ENCODE measurements around the gene SCUBE3. TPM values are rescaled to one million over a fixed set of nuclear protein-coding genes. Genes with fewer than 3 reads are reported as not detected.
A peak's percentile ranks its signal among the peaks of the same experiment; 100 is the strongest.

Gene SCUBE3
- total and polyA plus RNA-seq, 9 donors, result 0.40 to 3.2 (median 1.3) TPM

DNA sequence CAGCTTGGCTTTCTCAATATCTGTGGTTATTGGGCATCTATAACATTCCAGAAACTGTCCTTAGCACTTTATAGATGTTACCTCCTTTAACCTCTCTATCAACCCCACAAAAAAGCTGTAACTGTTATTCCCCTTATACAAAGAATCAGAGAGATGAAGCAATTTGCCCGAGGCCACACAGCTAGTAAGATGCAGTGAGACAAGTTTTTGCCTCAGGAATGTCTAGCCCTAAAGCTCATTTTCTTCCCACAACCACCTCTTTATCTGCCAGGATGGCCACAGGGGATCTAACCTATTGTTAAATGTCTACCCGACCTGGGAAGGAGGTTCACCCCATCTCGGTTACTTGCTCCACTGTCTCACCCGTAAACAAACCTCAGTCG is 40.7 kb upstream of the SCUBE3 start:
- H3K4me3 ChIP-seq (ENCODE audit: low read length), result no peak overlapping the region
- H3K27me3 ChIP-seq (ENCODE audit: control insufficient read depth, insufficient read depth, low read length), result peaks cover 8% of the 10 kb centered on the region
- no peak overlapping the region for H3K27ac ChIP-seq (ENCODE audit: low read length)
- WGBS (ENCODE audit: insufficient coverage), result 75% methylated on average over 3 of the region's 5 CpGs
- DNase-seq, result no peak
- no peaks in the 10 kb centered on the region for H3K9me3 ChIP-seq (replicated peaks; ENCODE audit: control insufficient read depth, low read depth, low read length)
- H3K4me1 ChIP-seq (ENCODE audit: control insufficient read depth, insufficient read depth, low read length), result no peaks in the 10 kb centered on the region
- no peaks in the 10 kb centered on the region for H3K36me3 ChIP-seq (ENCODE audit: control insufficient read depth, insufficient read depth, low read length)

DNA sequence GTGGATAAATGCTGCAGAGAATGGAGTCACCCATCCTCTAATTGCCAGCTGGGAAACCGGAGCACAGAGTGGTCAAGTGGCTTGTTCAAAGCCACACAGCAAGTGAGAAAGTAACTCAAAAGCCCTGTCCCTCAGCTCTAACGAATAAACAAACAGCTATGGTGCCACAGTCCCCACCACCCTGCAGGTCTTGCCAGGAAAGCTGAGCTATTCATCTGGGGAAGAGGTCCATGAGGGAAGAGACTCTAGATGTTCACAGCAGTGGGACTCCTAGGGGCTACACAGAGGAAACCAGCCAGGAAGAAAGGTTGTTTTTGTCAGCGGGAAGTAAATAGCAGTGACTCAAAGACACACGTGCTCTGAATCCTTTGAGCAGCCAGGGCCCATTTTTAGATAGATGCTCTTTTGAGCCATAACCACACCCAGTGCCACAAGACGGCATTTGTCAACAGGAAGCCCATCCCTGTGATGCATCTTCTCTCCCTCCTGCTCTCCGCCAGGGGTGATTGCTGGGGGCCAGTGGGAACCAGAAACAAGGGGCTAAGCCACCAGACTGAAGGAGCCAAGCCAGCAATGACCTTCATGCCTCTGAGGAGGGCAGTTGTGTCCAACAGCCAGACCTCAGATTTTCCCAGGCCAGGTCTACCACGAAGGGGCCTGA is 40.2 kb upstream of the SCUBE3 start:
- no peaks in the 10 kb centered on the region for H3K36me3 ChIP-seq (ENCODE audit: control insufficient read depth, insufficient read depth, low read length)
- no peak for DNase-seq
- H3K27me3 ChIP-seq (ENCODE audit: control insufficient read depth, insufficient read depth, low read length), result peaks cover 8% of the 10 kb centered on the region
- H3K4me1 ChIP-seq (ENCODE audit: control insufficient read depth, insufficient read depth, low read length), result no peaks in the 10 kb centered on the region
- no peak overlapping the region for H3K4me3 ChIP-seq (ENCODE audit: low read length)
- H3K9me3 ChIP-seq (replicated peaks; ENCODE audit: control insufficient read depth, low read depth, low read length), result no peaks in the 10 kb centered on the region
- WGBS (ENCODE audit: insufficient coverage), result 46% methylated on average over 4 of the region's 7 CpGs
- H3K27ac ChIP-seq (ENCODE audit: low read length), result no peak overlapping the region

DNA sequence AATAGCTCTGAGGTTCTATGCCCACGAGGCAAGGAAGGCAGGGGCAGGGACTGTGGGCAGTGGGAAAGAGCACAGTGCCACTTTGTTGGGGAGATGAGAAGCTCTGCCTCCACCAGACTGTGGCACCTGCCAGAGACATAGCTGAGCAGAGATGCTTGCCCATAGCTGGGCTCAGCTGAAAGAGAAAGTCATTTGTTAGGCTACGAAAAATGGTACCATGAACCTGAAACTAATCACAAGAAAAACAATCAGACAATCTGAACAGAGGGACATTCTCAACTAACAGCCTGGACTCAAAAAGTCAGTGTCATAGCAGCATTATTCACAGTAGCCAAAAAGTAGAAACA is 39.7 kb upstream of the SCUBE3 start:
- peaks cover 8% of the 10 kb centered on the region for H3K27me3 ChIP-seq (ENCODE audit: control insufficient read depth, insufficient read depth, low read length)
- WGBS (ENCODE audit: insufficient coverage), result 54% methylated on average over 1 of the region's 2 CpGs

DNA sequence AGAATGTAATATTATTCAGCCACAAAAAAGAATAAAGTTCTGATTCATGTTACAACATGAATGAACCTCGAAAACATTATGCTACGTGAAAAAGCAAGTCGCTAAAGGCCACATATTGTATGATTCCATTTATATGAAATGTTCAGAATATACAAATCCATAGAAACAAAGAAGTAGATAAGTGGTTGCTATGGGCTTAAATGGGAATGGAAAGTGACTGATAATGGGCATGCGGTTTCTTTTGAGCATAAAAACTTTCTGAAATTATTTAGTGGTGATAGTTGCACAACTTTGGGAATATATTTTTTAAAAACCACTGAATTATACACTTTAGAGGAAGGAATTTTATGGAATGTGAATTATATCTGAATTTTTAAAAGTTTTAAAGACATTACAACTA is 39.3 kb upstream of the SCUBE3 start:
- Histone ChIP-seq H3K27ac (ENCODE audit: low read length) (no peak overlapping the region), H3K4me1 (ENCODE audit: control insufficient read depth, insufficient read depth, low read length) (peaks cover 6% of the 10 kb centered on the region), H3K27me3 (ENCODE audit: control insufficient read depth, insufficient read depth, low read length) (peaks cover 9% of the 10 kb centered on the region), H3K36me3 (ENCODE audit: control insufficient read depth, insufficient read depth, low read length) (no peaks in the 10 kb centered on the region), H3K9me3 (replicated peaks; ENCODE audit: control insufficient read depth, low read depth, low read length) (no peaks in the 10 kb centered on the region), H3K4me3 (ENCODE audit: low read length) (no peak overlapping the region)
- no CpG with 5 or more reads among the region's 4 CpGs for WGBS (ENCODE audit: insufficient coverage)
- DNase-seq, result no peak

More for the DNA sequence above, 39.7 kb upstream of the SCUBE3 start:
- peaks cover 3% of the 10 kb centered on the region for H3K4me1 ChIP-seq (ENCODE audit: control insufficient read depth, insufficient read depth, low read length)
- H3K27ac ChIP-seq (ENCODE audit: low read length), result no peak overlapping the region
- no peaks in the 10 kb centered on the region for H3K9me3 ChIP-seq (replicated peaks; ENCODE audit: control insufficient read depth, low read depth, low read length)
- DNase-seq, result no peak
- no peaks in the 10 kb centered on the region for H3K36me3 ChIP-seq (ENCODE audit: control insufficient read depth, insufficient read depth, low read length)
- H3K4me3 ChIP-seq (ENCODE audit: low read length), result no peak overlapping the region

DNA sequence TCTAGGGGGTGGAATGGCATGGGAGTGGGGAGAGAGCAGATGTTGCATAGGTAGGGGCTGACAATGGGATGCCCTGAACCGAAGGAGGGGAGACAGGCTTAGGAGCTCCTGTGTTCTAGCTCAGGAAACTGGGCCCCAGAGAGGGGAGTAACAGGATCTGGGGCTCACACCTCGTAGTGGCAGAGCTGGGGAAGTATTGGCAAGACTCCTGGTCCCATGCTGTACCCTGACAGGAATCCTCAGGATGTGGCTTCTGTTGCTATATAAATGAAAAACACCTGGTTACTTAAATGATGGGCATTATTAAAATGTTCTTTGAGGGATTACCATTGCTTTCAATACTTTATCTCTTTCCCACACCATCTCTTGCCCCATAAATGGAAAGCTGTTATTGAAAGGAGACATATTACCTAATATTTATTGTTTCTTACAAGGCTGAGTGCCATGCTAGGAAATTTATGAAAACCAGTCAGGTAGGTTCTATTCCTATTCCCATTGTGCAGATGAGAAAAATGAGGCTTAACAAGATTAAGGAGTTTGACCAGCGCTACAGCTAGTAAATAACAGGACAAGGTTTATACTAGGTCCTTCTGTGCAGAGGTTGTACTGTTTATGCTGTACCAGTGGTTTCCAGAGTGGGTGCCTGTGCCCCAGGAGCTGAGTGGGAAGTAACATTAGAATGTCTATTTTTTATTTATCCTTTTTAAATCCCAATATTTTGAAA is 37.3 kb upstream of the SCUBE3 start:
- H3K4me3 ChIP-seq (ENCODE audit: low read length), result no peak overlapping the region
- 26% methylated on average over 2 of the region's 3 CpGs for WGBS (ENCODE audit: insufficient coverage)
- H3K9me3 ChIP-seq (replicated peaks; ENCODE audit: control insufficient read depth, low read depth, low read length), result no peaks in the 10 kb centered on the region
- peaks cover 17% of the 10 kb centered on the region for H3K4me1 ChIP-seq (ENCODE audit: control insufficient read depth, insufficient read depth, low read length)
- no peak overlapping the region for H3K27ac ChIP-seq (ENCODE audit: low read length)
- no peaks in the 10 kb centered on the region for H3K36me3 ChIP-seq (ENCODE audit: control insufficient read depth, insufficient read depth, low read length)
- peaks cover 12% of the 10 kb centered on the region for H3K27me3 ChIP-seq (ENCODE audit: control insufficient read depth, insufficient read depth, low read length)
- no peak for DNase-seq

DNA sequence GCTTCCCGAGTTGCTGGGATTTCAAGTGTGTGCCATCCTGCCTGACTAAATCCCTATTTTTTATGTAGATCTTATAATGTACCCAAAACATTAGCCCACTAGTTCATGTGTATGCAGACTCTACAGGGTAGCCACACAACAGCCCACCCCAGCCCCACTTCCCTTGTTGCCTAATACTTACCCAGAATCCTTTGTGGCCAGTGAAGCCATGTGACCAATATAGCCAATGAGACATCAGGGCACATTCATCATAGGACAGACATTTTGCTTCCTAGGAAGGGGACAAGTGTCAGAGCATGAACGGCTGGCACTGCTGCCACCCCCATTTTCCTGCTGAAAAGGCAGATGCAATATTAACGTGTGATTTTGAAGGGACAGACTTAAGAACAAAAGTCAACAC is 36.6 kb upstream of the SCUBE3 start:
- Histone ChIP-seq H3K36me3 (ENCODE audit: control insufficient read depth, insufficient read depth, low read length) (no peaks in the 10 kb centered on the region), H3K27ac (ENCODE audit: low read length) (no peak overlapping the region), H3K4me1 (ENCODE audit: control insufficient read depth, insufficient read depth, low read length) (peaks cover 24% of the 10 kb centered on the region), H3K9me3 (replicated peaks; ENCODE audit: control insufficient read depth, low read depth, low read length) (no peaks in the 10 kb centered on the region), H3K4me3 (ENCODE audit: low read length) (no peak overlapping the region), H3K27me3 (ENCODE audit: control insufficient read depth, insufficient read depth, low read length) (peaks cover 17% of the 10 kb centered on the region)
- no peak for DNase-seq
- WGBS (ENCODE audit: insufficient coverage), result no CpG with 5 or more reads among the region's 3 CpGs

DNA sequence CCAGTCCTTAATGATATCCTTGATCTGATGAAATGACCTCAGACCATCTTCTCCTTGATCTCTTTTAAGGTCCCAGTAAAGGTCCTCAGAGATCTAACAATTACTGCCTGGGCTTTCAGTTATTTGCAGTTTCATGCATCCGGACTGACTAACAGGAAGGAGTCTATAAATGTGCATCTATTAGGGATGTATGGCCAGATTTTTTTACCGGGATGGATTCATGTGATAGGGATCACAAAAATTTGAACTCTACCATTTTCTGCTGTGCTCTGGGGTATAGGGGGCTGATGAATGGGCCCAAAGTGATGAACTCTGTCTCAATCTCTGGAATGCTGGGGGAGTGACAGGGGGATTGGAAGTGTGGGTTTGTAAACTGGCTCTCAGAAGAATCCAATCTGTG is 36.2 kb upstream of the SCUBE3 start:
- Histone ChIP-seq H3K4me1 (ENCODE audit: control insufficient read depth, insufficient read depth, low read length) (peaks cover 26% of the 10 kb centered on the region), H3K4me3 (ENCODE audit: low read length) (no peak overlapping the region), H3K9me3 (replicated peaks; ENCODE audit: control insufficient read depth, low read depth, low read length) (no peaks in the 10 kb centered on the region), H3K27ac (ENCODE audit: low read length) (no peak overlapping the region), H3K27me3 (ENCODE audit: control insufficient read depth, insufficient read depth, low read length) (peaks cover 17% of the 10 kb centered on the region), H3K36me3 (ENCODE audit: control insufficient read depth, insufficient read depth, low read length) (no peaks in the 10 kb centered on the region)
- DNase-seq, result no peak
- 36% methylated on average over 2 of the region's 2 CpGs for WGBS (ENCODE audit: insufficient coverage)

DNA sequence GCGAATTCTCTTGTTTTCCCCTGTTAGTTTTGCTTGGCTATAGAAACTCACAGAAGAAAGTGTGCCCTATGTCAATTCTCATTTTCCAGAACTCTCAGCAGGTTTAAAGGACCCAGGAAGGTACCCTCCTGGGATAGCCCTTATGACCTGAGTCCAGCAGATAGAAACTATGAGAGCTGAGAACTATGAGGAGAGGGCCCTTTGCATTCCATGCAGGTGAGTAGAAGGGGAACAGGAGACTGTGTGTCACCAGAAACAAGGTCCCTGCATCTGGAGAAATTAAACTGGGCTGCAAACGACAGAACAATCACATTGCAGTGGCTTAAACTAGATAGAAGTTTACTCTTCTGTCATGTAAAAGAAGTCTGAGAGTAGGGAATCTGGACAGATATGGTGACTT is 35.7 kb upstream of the SCUBE3 start:
- no peak overlapping the region for H3K27ac ChIP-seq (ENCODE audit: low read length)
- WGBS (ENCODE audit: insufficient coverage), result 71% methylated on average over 1 of the region's 2 CpGs
- no peak overlapping the region for H3K4me3 ChIP-seq (ENCODE audit: low read length)

DNA sequence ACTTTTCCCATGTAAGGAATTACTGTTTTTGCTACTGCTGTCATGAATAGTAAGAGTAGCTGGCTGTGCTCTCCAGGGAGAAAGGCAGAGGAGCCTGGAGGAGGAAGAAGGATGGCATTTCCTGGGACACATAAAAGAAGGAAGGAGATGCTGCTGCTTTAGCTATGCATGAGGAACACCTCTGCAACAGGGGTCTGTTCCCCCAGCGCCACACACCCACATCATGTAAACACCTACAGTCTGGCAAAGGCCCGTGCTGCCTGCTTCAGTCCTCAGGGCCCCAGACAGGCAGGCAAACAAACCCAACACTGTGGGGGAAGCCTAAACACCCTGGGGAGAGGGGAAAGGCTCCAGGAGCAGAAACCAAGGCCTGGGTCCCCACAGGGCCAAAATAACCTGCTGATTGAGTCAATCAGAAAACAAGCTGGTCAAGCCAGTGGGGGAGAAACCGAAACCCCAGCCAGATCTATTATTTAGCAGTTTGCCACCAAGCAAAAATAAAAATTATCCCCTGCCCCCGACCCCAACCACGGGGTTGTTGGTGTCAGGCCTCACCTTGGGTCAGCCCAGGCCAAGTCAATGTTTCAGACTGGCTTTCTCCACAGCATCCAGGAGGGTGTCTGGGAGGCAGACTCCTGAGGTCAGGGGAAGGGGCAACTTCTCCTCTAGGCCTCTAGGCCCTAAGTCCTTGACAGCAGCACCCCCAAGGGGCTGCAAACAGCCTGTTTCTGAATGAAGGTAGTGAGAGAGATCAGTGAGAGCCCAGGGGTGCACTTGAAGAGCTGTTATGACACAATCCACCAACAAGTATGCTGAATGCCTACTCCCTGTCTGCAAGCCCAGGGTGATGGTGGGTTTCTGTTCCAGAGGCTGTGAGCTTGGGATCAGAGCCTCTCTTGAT is 34.6 kb upstream of the SCUBE3 start:
- Histone ChIP-seq H3K27ac (ENCODE audit: low read length) (peak overlapping the region; percentile 13), H3K4me1 (ENCODE audit: control insufficient read depth, insufficient read depth, low read length) (peaks cover 26% of the 10 kb centered on the region)
- 83% methylated on average over 1 of the region's 5 CpGs for whole genome bisulfite sequencing (ENCODE audit: insufficient coverage)

More for the DNA sequence above, 35.7 kb upstream of the SCUBE3 start:
- no peak for DNase-seq
- Histone ChIP-seq H3K4me1 (ENCODE audit: control insufficient read depth, insufficient read depth, low read length) (peaks cover 26% of the 10 kb centered on the region), H3K27me3 (ENCODE audit: control insufficient read depth, insufficient read depth, low read length) (peaks cover 17% of the 10 kb centered on the region), H3K9me3 (replicated peaks; ENCODE audit: control insufficient read depth, low read depth, low read length) (no peaks in the 10 kb centered on the region), H3K36me3 (ENCODE audit: control insufficient read depth, insufficient read depth, low read length) (no peaks in the 10 kb centered on the region)

DNA sequence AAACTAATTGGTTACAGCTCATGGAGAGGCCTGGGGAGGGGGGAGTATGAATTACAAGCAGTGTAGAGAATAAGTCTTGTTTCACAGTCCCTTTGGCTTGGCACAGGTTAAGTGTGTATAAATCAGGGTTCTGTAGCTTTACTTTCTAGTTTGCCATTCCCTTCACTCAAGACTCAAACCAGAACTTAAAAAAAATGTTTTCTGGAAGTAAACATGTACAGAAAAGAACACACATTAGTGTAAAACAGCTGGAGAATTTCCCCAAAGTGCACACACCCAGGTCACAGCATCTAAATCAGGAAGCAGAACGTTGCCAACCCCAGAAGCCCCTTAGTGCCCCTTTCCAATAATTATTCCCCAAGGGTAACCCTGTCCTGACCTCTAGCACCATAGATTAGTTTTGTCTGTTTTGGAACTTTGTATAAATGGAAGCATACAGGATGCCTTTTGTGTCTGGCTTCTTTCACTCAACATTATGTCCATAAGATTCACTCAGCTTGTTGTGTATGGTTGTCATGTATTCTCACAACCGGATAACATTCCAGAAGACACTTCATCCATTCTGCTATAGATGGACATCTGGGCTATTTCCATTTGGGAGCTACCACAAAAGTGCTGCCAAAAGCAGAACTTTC is 33.7 kb upstream of the SCUBE3 start:
- Histone ChIP-seq H3K27me3 (ENCODE audit: control insufficient read depth, insufficient read depth, low read length) (peaks cover 13% of the 10 kb centered on the region), H3K4me3 (ENCODE audit: low read length) (no peak overlapping the region), H3K36me3 (ENCODE audit: control insufficient read depth, insufficient read depth, low read length) (no peaks in the 10 kb centered on the region), H3K9me3 (replicated peaks; ENCODE audit: control insufficient read depth, low read depth, low read length) (no peaks in the 10 kb centered on the region), H3K27ac (ENCODE audit: low read length) (peak overlapping the region; percentile 47), H3K4me1 (ENCODE audit: control insufficient read depth, insufficient read depth, low read length) (peaks cover 26% of the 10 kb centered on the region)
- peak; percentile 47 for DNase-seq
- WGBS (ENCODE audit: insufficient coverage), result no CpG with 5 or more reads among the region's 2 CpGs

More for the DNA sequence above, 34.6 kb upstream of the SCUBE3 start:
- Histone ChIP-seq H3K4me3 (ENCODE audit: low read length) (no peak overlapping the region), H3K36me3 (ENCODE audit: control insufficient read depth, insufficient read depth, low read length) (no peaks in the 10 kb centered on the region), H3K9me3 (replicated peaks; ENCODE audit: control insufficient read depth, low read depth, low read length) (no peaks in the 10 kb centered on the region), H3K27me3 (ENCODE audit: control insufficient read depth, insufficient read depth, low read length) (peaks cover 13% of the 10 kb centered on the region)
- no peak for DNase-seq
